NB4 (cell line): ENCODE results near the gene RNF130.

ENCODE experiments used
- DNase-seq: peaks from one replicate; pipeline ENCODE4 v3.0.0; 2010; ENCODE audit warnings: low read depth
- H3K4me3 ChIP-seq: one replicate; pipeline ENCODE4 v1.5.1; 2011; ENCODE audit warnings: mild to moderate bottlenecking, low read depth, low read length, moderate library complexity
- MYC ChIP-seq: IDR thresholded peaks from 2 replicates; pipeline ENCODE4 v1.6.1; 2011; ENCODE audit warnings: low read depth, low read length
- POLR2A ChIP-seq: IDR thresholded peaks from 2 replicates; pipeline ENCODE4 v1.6.1; 2011; ENCODE audit warnings: mild to moderate bottlenecking; ENCODE audit not compliant: insufficient read length; ENCODE audit errors: extremely low read depth
- TF ChIP-seq, protein P1 (sequence below): IDR thresholded peaks from one replicate; pipeline ENCODE4 v1.5.1; 2012; ENCODE audit warnings: low read depth, low read length
- TF ChIP-seq, protein P2 (sequence below): IDR thresholded peaks from 2 replicates; pipeline ENCODE4 v1.6.1; 2011; ENCODE audit warnings: low read depth, low read length

The RNF130 gene

DNA sequence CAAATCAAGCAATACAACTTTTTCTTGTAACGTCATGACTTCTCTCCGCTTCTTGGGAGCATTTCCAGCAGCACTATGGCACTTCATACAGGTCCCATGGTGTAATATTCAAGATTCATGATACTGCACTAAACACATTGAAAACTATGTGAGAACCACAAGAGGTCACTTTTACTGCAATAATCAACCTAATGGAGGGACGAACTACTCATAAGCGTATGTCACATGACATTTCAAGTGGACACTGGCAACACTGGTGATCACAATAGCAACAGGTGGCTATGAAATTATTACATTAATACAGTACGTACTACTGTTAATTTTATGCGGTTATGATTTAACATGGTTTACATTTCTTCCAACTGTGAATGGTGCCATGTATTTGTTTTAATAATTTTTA, 85.2 kb downstream of the RNF130 start:
- TF ChIP-seq, protein P1, sequence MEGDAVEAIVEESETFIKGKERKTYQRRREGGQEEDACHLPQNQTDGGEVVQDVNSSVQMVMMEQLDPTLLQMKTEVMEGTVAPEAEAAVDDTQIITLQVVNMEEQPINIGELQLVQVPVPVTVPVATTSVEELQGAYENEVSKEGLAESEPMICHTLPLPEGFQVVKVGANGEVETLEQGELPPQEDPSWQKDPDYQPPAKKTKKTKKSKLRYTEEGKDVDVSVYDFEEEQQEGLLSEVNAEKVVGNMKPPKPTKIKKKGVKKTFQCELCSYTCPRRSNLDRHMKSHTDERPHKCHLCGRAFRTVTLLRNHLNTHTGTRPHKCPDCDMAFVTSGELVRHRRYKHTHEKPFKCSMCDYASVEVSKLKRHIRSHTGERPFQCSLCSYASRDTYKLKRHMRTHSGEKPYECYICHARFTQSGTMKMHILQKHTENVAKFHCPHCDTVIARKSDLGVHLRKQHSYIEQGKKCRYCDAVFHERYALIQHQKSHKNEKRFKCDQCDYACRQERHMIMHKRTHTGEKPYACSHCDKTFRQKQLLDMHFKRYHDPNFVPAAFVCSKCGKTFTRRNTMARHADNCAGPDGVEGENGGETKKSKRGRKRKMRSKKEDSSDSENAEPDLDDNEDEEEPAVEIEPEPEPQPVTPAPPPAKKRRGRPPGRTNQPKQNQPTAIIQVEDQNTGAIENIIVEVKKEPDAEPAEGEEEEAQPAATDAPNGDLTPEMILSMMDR = no peak
- TF ChIP-seq, protein P2, sequence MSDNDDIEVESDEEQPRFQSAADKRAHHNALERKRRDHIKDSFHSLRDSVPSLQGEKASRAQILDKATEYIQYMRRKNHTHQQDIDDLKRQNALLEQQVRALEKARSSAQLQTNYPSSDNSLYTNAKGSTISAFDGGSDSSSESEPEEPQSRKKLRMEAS = no peak
- no peak for TF ChIP-seq MYC
- no peak for TF ChIP-seq POLR2A
- H3K4me3 ChIP-seq = no peak overlapping the region
- peak; percentile 21 for DNase-seq

DNA sequence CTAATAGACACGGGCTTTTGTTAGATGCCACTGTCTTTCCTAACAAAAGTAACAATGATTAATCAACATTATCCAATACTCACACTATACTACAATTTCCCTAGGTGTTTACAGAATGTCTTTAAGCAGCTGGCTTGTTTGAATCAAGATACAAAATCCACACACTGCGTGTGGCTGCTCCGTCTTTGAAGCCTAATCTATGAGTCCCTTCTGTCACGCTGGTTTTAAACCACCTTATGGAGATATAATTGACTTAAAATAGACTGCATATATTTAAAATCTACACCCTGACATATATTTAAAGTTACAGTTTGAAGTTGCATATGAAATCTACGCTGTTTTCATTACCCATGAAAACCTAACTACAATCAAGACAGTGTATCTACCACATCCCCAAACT, 89.9 kb downstream of the RNF130 start:
- no peak for DNase-seq
- TF ChIP-seq MYC (no peak), POLR2A (no peak)
- TF ChIP-seq, protein P1 = no peak
- TF ChIP-seq, protein P2 = no peak
- H3K4me3 ChIP-seq = no peak overlapping the region

DNA sequence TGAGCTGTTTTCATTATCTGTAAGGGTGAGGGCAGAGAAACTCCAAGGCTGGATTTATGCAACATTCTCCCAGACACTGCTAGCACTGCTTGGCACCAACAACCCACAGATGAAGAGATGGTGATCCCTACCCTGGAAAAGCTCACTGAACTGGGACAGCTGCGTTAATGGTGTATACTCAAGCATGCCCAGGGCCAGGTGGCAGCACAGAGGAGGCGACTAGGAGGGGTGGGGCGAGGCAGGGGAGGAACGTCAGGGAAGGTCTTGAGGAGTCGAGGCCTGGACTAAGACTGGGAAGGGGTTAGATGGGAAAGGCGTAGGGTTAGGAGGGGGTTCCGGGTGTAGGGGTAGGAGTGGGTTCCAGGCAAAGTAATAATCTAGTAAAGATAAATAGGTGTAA, 90.8 kb downstream of the RNF130 start:
- DNase-seq = no peak

DNA sequence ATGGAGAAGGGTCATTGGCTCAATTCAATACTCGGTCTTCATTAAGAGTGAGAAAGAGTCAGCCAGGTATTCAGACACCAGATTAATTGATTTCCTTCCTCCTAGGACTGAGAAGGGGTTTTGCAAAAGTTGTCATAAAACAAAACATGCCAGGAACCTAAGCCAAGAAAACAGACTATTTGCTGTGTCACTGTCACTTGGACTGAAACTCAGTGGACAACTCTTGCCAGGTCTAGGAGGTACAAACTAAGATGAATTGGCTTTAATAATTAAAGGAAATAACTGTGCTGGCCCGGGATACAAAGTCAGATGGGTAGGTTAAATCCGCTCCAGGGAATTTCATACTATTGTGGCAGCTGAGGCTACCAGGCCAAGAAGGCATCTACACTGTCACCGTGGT, 92.8 kb downstream of the RNF130 start:
- no peak for DNase-seq
- no peak overlapping the region for H3K4me3 ChIP-seq
- TF ChIP-seq POLR2A = no peak
- TF ChIP-seq, protein P2 = no peak
- TF ChIP-seq MYC = no peak
- TF ChIP-seq, protein P1 = no peak

More for the DNA sequence above, 90.8 kb downstream of the RNF130 start:
- no peak overlapping the region for H3K4me3 ChIP-seq
- TF ChIP-seq, protein P1 = no peak
- no peak for TF ChIP-seq MYC

DNA sequence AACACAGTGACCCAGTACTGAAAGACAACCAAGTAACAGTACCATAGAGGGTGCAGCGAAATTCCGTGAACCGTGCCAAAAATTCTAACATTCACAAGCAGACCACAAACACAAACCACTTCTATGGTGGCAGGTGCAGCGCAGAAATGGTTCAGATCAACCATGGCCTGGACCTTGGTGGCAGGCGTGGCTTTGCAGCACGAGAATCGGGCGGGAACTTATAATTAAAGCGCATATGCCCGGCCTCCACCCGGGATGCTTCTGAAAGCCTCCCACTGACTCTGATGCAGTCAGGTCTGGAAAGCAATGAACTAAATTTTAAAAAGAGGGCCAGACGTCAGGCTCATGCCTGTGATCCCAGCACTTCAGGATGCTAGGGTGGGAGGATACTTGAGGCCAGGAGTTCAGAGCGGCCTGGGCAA, 95.8 kb downstream of the RNF130 start:
- no peak for DNase-seq
- TF ChIP-seq, protein P2 = no peak
- TF ChIP-seq POLR2A = no peak
- TF ChIP-seq, protein P1 = no peak
- no peak for TF ChIP-seq MYC
- no peak overlapping the region for H3K4me3 ChIP-seq
